ENCODE results near the gene APOL3.
"Not testable (repeated sequence)": the region's sequence is repeated elsewhere in the genome, so short reads cannot be mapped to it uniquely, and the experiment has no call there.

Gene APOL3

DNA sequence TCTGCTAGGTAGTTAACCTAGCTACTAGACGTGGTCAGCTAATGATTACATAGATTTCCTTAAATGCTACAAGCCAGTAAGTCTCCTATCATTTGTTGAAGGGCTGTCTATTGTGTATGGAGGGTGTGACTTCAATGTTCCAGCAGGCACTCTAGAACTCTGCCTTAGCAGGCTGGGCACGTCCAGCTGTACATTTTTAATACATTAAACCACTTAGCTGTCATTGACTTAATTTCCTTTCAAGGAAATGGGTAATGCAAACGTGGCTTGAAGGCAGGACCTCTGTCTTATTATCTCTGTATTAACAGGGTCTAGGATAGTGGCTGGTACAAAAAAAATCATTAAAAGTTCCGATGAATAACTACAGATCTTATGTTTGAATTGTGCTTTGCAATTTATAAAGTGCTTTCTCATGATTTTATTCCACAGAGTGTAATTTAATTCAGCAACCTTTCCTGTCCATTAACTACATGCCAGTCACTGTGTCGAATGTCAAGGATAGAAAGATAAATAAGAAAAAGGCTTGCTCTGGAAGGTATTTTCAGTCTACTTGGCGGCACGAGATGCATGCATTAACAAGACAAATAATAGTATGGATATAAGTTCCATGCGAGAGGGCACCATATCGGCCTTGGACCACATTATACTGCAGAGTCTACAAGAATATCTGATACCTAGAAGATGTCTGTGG lies 60.3 kb downstream of the APOL3 start:
- no peak for DNase-seq

GRCh38 chr22:36099561-36099960 lies 61.0 kb downstream of the APOL3 start:
- DNase-seq: not testable (repeated sequence)

DNA sequence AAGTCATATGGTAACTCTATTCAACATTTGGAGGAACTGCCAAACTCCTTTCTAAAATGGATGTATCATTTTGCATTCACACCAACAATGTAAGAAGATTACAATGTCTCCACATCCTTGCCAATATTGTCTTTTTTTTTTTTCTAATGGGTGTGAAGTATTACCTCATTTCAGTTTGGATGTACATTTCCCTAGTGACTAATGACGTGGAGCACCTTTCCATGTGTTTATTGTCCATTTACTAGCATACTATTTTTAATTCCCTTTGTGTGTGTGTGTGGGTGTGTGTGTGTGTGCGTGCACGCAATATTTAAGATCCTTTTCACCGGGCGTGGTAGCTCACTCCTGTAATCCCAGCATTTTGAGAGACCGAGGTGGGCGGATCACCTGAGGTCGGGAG lies 62.7 kb downstream of the APOL3 start:
- DNase-seq: no peak

DNA sequence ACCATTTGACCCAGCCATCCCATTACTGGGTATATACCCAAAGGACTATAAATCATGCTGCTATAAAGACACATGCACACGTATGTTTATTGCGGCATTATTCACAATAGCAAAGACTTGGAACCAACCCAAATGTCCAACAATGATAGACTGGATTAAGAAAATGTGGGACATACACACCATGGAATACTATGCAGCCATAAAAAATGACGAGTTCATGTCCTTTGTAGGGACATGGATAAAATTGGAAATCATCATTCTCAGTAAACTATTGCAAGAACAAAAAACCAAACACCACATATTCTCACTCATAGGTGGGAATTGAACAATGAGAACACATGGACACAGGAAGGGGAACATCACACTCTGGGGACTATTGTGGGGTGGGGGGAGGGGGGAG lies 69.8 kb downstream of the APOL3 start:
- DNase-seq: not testable (repeated sequence)
